ENCODE data around the gene NHLRC4.

- TF ChIP-seq SUZ12 (IDR thresholded peaks at IDR 0.05; ENCODE audit: extremely low read depth, insufficient read depth, insufficient read length), result no peak
- TF ChIP-seq YY1 (IDR thresholded peaks at IDR 0.05; ENCODE audit: insufficient read depth, insufficient read length), result no peak
- TF ChIP-seq ZNF274 (IDR thresholded peaks at IDR 0.05; ENCODE audit: low read depth, low read length), result no peak
Measured at GRCh38 chr16:615122-615521, 48.3 kb downstream of the NHLRC4 start.
